ENCODE measurements around the gene VAPB.
A peak's percentile ranks its signal among the peaks of the same experiment; 100 is the strongest.

VAPB gene

GRCh38 chr20:58436868-58437645 lies 48.0 kb downstream of the VAPB start:
- peak; percentile 1 for DNase-seq (ENCODE audit: low spot score)

GRCh38 chr20:58438970-58439808 lies 50.2 kb downstream of the VAPB start:
- DNase-seq (ENCODE audit: low spot score): no peak

GRCh38 chr20:58440021-58440767 lies 51.2 kb downstream of the VAPB start:
- DNase-seq (ENCODE audit: low spot score): no peak

- DNase-seq (ENCODE audit: low spot score): no peak
These were observed 52.7 kb downstream of the VAPB start for GRCh38 chr20:58441723-58442122.

GRCh38 chr20:58444746-58445255 lies 55.8 kb downstream of the VAPB start:
- no peak for DNase-seq (ENCODE audit: low spot score)

- DNase-seq (ENCODE audit: low spot score): no peak
These were observed 57.4 kb downstream of the VAPB start for GRCh38 chr20:58446264-58446959.

- no peak for DNase-seq (ENCODE audit: low spot score)
These were observed 57.9 kb downstream of the VAPB start for GRCh38 chr20:58446960-58447265.

GRCh38 chr20:58447511-58448391 lies 58.7 kb downstream of the VAPB start:
- DNase-seq (ENCODE audit: low spot score): peak; percentile 52

- DNase-seq (ENCODE audit: low spot score): no peak
These were observed 59.9 kb downstream of the VAPB start for GRCh38 chr20:58448958-58449357.

- no peak for DNase-seq (ENCODE audit: low spot score)
These were observed 60.7 kb downstream of the VAPB start for GRCh38 chr20:58449681-58450221.

GRCh38 chr20:58450254-58450653 lies 61.2 kb downstream of the VAPB start:
- DNase-seq (ENCODE audit: low spot score): no peak

GRCh38 chr20:58452667-58453255 lies 63.7 kb downstream of the VAPB start:
- no peak for DNase-seq (ENCODE audit: low spot score)

GRCh38 chr20:58453391-58453790 lies 64.4 kb downstream of the VAPB start:
- DNase-seq (ENCODE audit: low spot score): no peak

- no peak for DNase-seq (ENCODE audit: low spot score)
These were observed 65.4 kb downstream of the VAPB start for GRCh38 chr20:58454460-58454859.

GRCh38 chr20:58457083-58457695 lies 68.2 kb downstream of the VAPB start:
- no peak for DNase-seq (ENCODE audit: low spot score)

GRCh38 chr20:58458342-58459057 lies 69.5 kb downstream of the VAPB start:
- no peak for DNase-seq (ENCODE audit: low spot score)

GRCh38 chr20:58459058-58459750 lies 70.2 kb downstream of the VAPB start:
- no peak for DNase-seq (ENCODE audit: low spot score)

GRCh38 chr20:58461104-58461503 lies 72.1 kb downstream of the VAPB start:
- DNase-seq (ENCODE audit: low spot score): no peak

Data from CD4-positive, alpha-beta T cell treated with Interleukin-2 at 100 ng/mL for 4 hours (primary cell).